Measurements from ENCODE around the gene FHIT.
A peak's percentile ranks its signal among the peaks of the same experiment; 100 is the strongest.

The FHIT gene

DNA sequence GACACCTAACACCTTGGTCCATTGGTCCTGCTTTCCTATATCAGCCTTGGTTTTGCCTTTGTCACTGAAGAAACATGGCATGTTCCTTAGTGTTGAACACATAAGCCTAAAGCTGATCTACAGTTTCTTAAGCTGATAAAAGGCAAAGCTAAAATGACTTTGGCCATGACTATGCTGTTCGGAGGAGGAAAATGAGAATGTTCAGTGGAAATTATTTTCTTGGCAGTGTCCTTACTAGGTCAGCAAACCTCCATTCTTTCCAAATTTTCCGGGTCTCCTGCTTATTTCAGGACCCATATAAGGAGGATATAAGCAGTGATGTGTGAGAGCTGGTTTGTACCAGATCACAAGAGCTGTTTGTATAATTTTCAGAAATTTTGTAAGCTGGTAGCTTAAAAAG, 1368.5 kb downstream of the FHIT start:
- no peak for DNase-seq (ENCODE audit: low read depth in 3 of 3)

GRCh38 chr3:59880717-59881116, 1370.5 kb downstream of the FHIT start:
- DNase-seq (ENCODE audit: low read depth in 3 of 3): no peak

DNA sequence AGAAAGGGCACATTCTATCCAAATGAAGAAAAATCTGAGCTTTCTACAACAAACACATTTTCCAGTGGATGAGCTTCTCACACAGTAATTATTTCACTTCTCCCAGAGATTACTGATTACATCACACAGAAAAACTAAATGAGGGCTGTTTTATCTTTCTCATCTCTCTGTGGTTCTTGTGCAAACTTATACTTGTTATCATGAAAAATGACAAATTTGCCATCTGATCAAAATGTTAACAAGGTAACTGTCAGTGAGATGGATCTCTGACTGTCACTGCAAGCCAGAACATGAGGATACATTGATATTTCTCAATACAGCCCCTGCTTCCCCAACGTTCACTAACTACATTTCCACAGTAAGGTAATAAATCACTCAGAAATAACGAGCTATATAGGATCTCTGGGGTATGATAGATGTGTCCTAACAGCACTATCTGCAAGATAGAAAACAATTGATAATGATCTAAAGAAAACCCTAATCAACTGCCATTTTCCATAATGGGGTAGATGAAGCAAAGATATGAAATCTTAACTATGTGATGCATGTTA, 1372.1 kb downstream of the FHIT start:
- DNase-seq (ENCODE audit: low read depth in 3 of 3): no peak

DNA sequence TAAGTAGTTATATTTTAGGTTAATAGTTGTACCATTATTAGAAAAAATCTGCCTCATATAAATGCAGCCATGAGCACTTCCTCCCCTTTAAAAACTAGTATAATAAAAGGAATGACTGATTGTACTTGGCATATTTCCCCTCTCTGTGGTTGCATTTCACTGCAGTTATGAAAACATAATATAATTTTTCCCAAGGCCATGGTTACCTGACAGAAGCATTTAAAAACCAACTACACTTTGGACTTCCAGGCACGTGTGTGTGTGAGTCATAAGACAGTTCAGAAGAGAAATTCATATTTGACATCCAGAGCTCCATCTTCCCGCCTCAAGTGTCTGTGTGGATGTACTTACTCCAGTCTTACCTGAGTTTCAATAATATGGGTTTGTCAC, 1373.2 kb downstream of the FHIT start:
- no peak for DNase-seq (ENCODE audit: low read depth in 3 of 3)

GRCh38 chr3:59877263-59878037, 1373.8 kb downstream of the FHIT start:
- no peak for DNase-seq (ENCODE audit: low read depth in 3 of 3)

DNA sequence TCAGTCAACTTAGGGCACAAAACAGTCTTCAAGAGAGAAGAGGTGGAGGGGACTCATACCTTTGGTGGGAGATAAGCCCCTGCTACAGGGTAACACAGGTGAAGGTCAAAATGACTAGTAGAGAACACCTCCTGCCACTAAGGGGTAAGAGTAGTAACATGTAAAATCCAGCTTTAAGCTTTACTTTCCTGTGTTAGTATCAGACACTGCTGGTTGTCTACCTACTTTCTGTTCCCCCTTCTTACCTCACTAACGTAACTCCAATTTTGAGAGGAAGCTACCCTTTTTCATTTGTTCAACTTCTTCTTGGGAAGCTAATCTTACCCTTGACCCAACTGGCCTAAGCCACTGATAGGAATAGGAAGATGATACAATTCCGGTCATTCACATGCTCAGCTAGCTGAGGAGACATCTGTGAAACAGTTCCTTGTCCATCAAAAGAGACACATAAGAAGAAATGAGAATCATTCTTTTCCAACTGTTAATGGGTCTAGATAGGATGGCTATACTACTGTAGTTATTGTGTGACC, 1374.7 kb downstream of the FHIT start:
- no peak for DNase-seq (ENCODE audit: low read depth in 3 of 3)

GRCh38 chr3:59873576-59874230, 1377.5 kb downstream of the FHIT start:
- DNase-seq (ENCODE audit: low read depth in 3 of 3): no peak

DNA sequence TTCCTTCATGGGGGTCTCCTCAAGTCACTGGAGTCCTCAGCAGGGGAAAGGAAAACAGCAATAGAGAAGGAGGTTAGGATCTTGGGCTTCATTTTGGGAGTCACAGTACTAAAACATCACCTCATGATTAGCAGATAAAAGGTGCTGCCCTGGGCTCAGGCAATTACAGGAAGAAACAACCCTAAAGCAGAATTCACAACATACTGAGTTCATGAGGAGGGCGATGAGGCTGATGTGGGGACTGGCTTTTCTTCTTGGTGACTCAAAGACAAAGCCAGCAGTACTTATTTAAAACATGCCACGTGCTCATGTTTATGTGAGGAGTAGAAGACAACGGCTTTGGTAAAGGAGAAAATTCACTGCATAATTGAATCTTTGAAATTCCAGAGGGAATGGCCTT, 1379.1 kb downstream of the FHIT start:
- DNase-seq (ENCODE audit: low read depth in 3 of 3): no peak

- no peak for DNase-seq (ENCODE audit: low read depth in 3 of 3)
Observed at GRCh38 chr3:59867185-59868002, 1383.9 kb downstream of the FHIT start.

DNA sequence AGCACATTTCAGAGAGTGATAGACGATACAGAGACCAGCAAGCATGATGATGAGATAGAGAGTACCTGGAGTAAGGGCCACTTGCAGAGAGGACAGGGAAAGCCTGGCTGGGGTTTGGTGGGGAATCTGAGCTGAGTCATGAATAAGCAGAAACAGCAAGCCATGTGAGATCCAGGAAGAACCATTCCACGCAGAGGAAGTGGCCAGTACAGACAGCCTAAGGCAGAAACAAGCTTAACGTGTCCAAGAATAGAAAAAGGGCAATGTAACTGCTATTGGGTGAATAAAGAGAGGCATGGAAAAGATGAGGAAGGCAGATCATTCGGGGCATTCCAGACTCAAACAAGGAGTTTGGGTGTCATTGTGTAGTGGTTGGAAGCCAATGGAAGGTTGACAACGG, 1385.2 kb downstream of the FHIT start:
- DNase-seq (ENCODE audit: low read depth in 3 of 3): no peak

DNA sequence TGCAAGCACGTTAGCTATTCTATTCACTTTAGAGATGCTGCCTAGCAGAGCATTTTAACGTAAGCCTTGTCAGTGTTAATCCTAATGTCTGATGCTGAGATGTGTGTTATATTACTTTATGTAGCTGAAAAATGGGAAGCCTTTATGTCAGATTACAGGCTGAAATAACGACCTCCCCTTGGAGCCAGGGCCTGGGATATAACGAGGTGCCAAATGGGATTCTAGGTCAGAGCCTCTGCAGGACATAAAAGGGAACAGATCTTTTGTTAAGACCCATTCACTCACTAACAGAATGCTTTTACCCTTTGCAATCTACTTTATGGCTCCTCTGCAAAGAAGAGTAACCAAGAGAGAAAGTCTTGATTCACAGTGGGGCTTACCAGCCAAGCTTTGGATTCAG, 1385.9 kb downstream of the FHIT start:
- DNase-seq (ENCODE audit: low read depth in 3 of 3): no peak

GRCh38 chr3:59862686-59863085, 1388.6 kb downstream of the FHIT start:
- no peak for DNase-seq (ENCODE audit: low read depth in 3 of 3)

DNA sequence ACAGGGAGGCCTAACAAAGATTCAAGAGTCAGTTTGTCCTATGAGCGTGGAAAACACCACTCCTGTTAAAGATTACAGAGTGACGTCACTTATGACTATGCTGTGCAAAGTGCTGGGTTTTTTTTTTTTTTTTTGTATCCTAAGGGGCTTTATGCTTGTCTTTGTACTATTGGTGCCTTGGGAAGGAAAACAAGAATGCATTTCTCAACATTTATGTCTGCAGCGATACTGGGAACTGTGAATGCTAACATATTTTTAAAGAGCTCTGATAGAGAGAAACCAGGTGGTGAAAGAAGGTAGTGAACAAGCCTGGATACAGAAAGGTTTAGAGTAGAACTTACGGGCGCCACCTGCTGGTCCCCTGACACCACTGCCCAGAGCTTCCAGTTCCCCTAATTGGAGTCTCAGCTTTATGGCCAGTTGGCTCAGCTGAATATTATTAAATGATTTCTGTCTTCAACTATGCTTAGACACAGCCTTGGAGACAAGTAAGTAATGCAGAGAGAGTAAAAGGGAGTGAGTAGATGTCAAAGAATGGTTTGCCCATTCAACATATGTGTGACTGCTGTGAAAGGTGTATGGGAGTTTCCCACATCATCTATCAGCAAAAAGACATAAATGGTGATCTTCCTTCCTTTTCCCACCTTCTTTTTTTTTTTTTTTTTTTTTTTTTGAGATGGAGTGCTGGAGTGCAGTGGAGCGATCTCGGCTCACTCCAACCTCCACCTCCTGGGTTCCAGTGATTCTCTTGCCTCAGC, 1393.5 kb downstream of the FHIT start:
- peak; percentile 60 to 77 (median 67) for DNase-seq (ENCODE audit: low read depth in 3 of 3)

DNA sequence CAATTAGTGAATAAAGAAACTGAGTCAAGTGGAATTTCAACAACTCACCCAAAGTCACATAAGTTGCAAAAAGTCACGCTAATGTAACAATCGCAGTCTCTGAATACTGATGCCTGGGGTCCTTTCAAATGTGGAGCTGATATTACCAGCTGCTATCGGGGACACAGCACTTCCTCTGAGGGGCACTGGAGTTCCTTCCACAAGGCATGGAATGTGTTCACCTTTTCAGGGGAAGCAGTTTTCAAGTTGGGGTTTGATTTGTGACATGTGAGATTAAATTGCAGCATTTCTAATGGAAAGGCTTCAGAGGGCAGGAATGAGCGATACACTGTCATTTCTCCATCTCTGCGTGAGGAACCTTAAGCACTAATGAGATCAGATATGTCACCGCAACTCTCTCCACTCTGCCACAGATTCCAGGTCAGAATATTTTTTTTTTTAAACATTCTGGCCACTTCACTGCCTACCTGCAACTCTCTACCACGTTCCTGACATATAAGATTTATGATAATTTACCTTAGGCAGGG, 1394.3 kb downstream of the FHIT start:
- DNase-seq (ENCODE audit: low read depth in 3 of 3): no peak

- DNase-seq (ENCODE audit: low read depth in 3 of 3): no peak
Observed at GRCh38 chr3:59854061-59854709, 1397.1 kb downstream of the FHIT start.

GRCh38 chr3:59850417-59850816, 1400.8 kb downstream of the FHIT start:
- DNase-seq (ENCODE audit: low read depth in 3 of 3): no peak

- DNase-seq (ENCODE audit: low read depth in 3 of 3): no peak
Observed at GRCh38 chr3:59845386-59845785, 1405.9 kb downstream of the FHIT start.

- DNase-seq (ENCODE audit: low read depth in 3 of 3): no peak
Observed at GRCh38 chr3:59843821-59844220, 1407.4 kb downstream of the FHIT start.

- DNase-seq (ENCODE audit: low read depth in 3 of 3): no peak
Observed at GRCh38 chr3:59839810-59840515, 1411.3 kb downstream of the FHIT start.

DNA sequence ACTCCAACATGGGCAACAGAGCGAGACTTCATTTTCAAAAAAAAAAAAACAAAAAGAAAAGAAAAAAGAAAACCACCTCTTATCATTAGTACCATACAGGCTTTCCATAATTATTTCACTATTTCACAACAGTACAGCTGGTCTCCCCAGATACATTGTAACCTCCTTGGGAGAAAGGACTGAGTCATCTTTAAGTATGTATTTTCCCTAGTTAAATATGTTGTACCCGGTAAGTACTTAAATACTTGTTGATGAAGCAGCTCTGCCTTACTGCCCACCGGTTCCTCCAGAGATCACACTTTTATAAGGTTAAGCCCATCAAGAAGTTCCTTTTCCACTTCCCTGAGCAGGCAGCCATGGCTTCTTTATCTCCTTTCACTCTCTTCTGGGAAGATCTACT, 1412.0 kb downstream of the FHIT start:
- DNase-seq (ENCODE audit: low read depth in 3 of 3): no peak
